Cortex of kidney (tissue), 1 donor: ENCODE data around the gene PRPF19.

Experiments used
- DNase-seq: peaks from one replicate; lab custom pipeline; 2025; lab: John Stamatoyannopoulos, UW

The PRPF19 gene

DNA sequence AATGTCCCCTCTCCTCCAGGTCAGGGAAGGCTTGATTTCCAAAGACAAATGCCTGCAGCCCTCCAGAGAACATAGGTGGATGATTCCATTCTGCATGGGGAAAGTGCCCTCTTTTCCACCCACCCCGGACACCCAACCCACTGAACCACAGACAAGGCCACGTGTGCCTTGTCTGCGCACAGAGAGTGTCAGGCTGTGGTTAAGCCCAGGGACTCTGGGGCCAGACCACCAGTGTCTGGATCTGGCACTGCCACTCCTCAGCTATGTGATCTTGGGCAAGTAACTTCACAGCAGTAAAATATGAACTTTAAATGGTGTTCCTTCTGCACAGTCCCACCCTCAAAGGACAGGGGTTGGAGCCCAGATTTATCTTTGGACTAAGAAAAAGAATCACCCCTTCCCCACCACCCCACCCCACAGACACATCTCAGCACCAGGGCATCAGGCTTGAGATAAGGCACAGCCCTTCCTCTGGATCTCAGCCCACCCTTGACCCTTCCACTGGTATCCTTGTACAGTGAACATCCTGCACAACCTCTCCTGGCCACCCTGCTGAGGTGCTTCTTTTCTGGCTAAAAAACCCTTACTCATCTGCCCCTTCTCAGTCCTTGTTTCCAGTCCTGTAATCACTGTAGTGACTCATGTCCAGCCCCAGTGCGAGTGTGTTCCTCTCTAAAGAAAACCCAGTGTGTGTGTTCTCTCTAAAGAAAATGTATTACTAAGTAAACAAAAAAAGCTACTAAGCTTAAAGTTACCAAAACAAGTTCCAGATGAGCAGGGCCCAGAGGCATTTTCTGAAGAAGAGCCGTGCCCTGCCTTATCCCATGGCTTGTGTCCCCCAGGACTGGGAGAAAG is 48.8 kb downstream of the PRPF19 start:
- DNase-seq = no peak

DNA sequence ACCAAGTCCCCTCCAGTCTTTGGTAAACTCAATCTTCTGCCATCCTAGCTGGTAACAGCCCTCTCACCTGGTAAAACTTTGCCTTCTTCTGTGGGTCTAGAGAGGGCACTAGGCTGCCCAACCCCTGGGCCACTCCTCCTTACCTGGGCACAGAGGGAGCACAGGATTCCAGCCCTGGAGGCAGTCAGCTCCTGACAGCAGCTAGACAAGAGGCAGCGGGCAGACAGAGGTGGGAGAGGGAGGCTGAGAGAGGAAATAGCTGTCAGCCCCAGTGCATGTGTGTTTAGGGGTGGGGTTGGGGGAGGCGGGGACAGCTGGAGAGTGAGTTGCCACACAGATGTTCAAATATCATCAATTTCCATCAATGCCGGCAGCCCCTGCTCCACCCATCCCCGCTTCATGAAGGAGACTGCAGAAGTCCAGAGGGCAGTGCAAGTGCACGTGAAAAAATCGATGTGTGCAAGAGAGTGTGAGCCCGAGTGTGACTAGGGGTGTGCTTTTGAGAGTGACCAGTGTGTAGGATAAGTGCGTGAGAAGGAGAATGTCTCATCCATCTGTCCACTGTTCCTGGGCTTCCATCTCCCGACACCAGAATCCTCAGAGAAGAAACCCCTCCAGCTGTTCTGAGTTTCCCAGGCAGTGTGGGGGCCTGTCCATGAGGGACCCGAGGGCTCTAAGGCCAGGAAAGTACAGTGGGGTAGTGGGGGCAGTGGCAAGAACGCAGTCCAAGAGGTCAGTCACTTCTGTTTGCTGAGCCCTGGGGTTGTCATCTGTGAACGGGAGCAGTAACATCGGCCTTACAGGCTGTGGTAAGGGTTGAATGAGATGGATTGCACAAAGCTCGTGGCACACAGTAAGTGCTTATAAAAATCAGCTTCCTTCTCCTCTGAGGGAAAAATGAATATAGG is 50.4 kb downstream of the PRPF19 start, which contains the start of gene PTGDR2:
TSS of gene PTGDR2 (minus strand) at position 225 of the 908 bp plus-strand sequence. CDS start 2,228 bp downstream, outside the sequence.
- DNase-seq = no peak

DNA sequence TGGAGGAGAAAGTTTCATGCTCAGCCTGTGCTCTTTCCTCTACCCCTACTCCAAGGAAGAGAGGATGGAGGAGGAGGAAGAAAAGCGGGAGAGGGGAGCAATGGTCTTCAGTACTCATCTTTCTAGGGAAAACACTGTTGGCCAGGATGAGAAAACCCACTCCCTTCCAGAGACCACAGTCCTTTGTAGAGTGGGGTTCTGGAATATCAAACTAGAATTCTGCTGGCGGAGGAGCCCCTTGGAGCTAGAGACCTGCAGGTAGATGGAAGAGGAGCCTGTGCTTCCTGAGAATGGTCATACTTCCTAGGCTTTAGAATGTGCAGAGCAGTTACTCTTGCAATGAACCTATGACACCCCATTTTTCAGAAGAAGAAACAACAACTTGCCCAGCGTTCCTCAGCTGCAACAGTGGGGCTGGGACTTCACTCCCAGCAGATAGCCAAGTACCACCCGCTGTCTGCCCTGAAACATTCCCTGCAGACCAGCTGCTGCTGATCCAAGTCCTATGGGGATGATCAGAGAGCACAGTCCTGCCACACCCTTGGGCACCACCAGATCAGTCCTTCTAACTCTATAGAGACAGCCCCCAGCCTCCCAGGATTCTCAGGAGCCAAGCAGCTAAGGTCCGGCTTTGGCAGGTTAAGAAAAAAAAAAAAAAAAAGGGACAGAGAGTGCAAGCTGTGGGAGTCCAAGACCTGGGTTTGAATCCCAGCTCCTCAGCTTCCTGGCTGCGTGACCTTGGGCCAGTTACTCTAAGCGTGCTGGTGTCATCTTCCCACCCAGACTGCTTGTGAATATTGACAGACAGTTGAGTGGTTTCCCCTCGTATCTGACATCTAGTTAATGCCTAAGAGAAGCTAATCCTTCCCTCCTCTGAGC is 51.3 kb downstream of the PRPF19 start:
- no peak for DNase-seq

DNA sequence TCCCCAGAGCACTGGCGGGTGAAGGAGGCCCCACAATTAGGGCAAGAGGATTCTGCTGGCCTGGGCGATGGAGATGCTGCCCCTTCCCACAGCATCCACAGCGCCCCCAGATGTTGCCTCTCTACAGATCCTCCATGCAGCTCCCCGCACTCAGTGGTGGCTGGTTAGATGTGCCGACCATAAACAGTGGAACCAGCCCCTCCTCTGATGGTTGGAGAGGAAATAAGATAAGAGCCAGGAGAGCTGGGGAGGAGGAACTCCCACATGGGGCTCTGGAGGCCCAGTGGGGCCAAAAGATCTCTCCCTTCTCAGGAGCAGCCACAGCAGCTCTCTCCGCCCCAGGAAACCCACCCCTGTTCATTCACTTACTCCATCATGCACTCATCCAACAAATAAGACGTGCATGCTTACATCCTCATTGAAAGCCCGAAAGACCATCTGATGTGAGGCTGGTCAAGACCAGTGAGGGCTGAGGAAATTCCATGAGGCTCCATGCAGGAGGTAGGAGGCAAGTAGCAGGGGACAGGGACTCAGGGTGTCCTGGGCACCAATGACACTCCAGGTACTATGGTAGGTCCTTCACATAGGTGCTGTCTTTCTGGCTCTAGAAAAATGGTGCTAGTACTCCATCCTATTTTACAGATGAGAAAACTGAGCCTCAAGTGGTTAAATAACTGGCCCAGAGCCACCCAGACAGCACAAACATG is 52.1 kb downstream of the PRPF19 start:
- DNase-seq = no peak

DNA sequence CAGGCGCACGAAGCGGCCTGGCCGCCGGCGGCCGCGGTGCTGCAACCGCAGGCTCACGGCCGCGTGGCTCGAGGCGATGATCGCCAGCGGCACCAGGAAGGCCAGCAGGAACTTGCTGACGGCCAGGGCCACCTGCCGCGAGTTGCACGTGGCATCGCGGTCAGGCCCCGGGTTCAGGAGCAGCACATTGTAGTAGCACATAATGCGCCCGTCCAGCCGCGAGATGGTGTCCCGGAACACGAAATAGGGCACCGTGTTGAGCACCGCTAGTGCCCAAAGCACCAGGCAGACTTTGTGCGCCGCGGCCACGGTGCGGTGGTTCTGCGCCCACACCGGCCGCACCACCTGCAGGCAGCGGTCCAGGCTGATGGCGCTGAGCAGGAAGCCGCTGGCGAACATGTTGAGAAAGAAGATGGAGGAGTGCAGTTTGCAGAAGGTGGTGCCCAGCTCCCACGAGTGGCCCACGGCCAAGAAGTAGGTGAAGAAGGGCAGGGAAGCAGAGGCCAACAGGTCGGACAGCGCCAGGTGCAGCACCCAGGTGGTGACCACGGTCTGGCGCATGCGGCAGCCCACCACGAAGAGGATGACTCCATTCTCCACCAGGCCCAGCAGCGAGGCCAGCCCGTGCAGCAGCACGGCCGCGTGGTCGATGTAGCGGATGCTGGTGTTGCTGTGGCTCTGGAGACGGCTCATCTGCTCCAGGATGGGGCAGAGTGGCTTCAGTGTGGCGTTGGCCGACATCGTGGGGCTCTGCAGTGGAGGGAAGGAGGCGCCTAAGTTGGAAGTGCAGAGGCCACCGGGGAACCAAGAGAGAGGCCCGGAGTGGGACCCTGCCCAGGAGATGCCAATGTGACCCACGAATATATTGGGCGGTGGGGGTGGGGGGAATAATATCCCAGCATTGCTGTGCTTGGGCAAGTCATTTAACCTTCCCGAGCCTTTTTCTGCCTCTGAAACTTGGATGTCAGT is 53.1 kb downstream of the PRPF19 start:
- DNase-seq = no peak

DNA sequence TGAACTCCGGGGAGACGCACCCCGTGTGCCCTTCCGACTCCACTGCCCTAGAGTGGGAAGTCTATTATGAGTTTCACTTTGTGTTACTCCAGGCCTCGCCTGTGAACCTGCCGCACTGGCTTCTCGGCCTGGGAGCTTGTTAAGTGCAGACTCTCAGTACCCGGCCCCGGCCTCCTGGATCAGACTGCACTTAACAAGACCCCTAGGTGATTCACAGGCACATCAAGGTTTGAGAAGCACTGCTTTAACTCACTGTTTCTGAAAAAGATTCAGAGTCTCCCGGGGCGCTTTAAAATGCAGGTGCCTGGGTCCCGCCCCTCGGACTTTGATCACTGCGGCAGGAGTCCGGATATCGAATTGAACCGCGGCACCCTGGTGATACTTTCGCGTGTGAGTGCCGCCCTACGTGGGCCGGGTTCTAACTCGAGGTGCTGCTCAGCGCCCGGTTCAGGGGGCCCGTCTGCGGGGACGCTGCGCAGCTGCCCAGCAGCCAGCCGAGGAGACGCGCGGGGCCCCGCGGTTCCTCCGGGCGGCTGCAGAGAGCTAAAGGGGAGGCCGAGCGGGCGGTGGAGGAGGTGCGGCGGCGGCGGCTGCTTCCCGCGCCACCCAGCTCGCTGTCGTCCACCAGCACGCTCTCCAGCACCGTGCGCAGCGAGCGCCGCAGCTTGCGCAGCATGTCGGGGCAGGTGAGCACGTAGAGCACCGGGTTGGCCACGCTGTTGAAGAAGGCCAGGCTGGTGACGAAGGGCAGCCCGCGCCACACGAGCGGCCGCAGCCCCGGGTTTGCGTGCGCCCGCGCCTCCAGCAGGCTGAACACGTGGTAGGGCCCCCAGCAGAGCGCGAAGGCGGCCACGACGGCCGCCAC is 54.0 kb downstream of the PRPF19 start:
- no peak for DNase-seq

DNA sequence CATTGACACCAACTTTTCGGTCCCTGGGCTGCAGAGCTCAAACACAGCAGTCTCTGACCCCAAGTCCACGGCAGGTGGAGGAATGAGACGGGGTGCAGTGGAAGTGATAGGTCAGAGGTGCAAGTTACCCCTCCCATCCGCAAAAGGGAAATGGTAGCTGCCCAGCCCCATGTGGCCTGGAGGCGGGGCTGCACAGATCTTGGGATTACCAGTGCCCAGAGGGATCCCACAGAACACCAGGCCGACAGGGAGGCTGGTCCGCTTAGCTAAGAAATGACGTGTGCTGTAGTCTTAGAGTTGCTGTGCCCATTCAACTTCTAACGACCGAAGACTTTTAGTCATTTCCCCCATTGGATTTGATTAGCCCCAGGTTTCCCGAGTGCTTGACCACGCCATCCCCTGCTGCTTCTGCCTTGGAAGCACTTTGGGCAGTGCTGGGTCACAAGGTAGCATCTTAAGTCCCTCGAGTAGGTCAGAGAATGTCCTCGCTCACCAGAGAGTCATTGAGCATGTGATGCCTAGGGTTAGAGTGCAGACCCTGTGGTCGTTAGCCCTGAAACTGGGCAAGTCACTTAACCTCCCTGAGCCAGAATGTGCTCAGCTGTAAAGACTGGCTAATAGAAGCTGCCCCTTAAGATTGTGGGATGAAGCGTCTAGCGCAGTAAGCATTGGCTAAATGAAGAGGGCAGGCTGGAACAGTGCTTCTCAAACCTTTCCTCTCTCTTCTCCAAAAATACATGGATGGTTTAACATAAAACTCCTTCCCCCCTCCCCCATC is 54.9 kb downstream of the PRPF19 start:
- DNase-seq = no peak

DNA sequence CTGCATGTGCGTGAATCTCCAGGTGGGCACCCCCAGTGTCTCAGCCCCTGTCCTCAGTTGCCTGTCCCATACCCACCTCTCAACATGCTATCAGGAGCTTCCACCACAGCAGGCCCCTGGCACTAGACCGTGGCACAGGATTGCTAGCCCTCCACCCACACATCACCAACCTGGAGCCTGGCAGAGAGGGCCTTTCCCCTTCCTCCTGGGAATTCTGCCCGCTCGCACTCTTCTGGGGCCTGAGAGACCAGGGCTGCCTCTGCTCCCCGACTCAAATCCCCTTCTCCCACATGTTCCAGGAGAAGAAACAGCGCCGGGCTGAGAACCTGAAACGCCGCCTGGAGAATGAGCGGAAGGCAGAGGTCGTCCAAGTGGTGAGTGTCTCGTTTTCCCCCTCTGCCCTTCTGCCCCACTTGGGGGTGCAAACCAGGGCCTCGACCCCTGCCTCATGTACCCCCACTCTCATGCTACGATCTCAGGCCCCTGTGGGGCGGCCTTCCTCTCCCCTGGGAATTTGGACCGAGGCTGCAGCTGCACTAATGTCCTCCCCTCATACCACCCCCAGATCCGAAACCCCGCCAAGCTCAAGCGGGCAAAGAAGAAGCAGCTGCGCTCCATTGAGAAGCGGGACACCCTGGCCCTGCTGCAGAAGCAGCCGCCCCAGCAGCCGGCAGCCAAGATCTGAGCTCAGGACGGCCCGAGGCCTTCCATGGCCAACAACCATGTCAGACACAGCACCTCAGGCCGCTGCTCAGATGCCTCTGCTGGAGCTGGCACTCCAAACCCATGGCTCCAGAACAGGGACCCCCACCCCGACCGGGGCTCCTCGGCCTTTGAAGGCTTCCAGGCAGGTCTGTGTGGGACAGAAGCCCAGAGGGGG is 56.5 kb downstream of the PRPF19 start:
- no peak for DNase-seq

DNA sequence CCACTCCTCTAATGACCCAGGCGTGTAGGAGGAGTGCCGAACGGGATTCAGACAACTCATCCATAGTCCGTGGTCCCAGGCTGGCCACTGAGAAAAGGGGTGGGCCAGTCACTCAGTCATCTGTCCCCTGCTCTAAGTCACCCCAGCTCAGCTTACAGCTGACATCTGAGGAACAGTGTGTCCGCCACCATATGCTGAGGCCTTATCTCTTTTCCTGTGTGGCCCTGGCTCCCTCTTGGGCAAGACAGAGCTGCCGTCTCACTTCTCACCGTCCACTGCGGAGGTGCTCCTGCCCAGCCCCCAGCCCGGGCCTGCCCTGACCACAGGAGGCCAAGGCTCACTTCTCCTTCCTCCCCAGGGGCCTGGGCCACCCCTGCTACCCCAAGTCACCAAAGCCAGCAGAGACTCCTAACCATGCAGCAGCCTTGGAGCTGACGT is 57.7 kb downstream of the PRPF19 start:
- DNase-seq = no peak

DNA sequence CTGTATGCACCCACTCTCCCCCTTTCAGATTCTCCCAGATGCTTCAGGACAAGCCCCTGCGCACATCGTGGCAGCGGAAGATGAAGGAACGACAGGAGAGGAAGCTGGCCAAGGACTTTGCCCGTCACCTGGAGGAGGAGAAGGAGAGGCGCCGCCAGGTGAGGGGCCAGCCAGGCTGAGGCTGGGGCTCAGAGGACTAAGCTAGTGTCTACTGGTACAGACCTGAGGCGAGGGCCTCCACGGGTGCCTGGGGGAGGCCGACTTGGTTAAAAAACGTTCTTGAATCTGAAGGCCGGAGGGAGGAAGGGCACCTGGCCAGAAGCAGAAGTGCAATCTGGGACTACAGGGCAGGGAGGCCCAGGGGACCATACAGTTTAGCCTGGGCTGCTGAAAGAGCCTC is 58.5 kb downstream of the PRPF19 start:
- no peak for DNase-seq

DNA sequence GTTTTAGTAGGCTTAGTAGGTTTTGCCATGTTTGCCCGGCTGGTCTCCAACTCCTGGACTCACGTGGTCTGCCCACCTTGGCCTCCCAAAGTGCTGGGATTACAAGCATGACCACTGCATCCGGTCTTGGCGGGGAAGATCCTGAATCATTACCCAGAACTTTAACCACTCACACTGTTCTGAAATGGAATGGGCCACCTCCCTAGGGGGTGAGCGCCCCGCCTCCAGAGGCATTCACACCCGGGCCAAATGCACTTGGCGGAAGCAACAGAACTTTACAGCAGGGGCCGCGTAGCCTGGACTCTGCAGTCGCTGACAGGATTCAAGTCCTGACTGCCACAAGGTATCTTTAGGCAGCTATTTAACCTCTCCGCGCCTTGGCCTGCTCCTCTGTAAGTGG is 59.1 kb downstream of the PRPF19 start:
- DNase-seq = no peak

DNA sequence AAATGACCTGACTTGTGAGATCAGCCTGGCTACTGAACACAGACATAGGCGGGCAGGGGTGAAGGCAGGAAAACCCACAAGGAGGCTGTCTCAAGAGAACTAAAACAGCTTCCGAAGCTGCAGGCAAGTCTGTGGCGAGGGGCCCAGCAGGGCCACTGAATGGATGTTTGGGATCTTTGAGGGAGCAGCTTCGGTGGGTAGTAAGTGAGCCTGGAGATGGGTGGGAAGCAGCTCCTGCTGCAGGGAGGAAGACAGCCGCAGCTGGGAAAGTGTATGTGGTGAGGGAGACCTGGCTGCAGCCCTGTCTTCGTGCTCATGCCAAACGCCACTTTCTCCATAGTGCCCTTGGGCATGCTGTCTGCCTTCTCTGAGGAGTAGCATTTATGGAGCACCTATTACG is 61.0 kb downstream of the PRPF19 start:
- no peak for DNase-seq

DNA sequence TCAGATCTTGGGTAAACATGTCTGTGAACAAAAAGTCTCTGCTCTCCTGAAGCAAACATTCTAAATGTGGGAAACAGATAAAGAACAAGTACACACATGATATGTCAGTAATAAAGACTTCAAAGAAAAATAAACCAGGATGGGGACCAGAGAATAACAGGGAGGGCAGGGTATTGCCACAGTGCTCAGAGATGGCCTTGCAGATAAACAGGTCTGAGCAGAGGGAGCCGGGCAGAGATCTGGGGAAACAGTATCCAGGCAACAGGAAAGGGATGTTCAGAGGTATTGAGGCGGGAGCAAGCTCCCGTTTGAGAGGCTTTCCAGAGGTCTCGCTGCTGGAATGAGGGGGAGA is 61.5 kb downstream of the PRPF19 start:
- DNase-seq = no peak

DNA sequence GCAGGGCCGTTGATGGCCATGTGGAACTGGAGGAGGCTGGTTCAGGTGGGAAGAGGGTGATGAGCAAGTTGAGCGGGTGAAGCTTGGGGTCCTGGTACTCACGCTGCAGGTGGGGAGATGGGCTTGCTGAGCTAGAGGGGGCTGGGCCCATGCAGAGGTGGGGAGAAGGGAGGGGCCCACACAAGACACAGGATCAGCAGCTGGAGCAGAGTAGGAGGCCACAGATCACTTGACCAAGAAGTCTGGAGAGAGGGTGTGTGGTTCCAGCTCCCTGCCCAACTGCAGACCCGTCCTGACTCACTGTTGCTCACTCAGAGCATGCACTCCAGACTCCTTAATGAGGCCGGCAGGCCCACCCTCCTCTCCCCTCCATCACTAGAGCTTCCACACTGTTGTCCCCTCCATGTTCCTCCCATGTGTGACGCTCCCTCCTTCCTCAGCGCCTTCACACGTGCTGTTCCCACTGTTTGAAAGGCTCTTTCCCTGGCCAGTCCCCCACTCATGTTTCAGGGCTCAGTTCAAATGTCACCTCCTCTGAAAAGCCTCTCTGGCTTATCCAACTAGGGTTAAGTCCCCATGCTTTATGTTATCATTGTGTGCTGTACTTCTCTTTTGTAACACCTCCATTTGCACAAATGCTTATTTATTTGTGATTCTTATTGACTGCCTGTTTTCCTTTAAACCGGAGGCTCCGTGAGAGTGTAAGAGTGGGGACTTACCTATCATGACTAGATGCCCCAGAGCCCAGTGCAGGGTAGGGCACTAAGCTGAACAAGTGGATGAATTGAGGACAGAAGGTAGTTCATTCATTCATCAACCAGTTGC is 62.1 kb downstream of the PRPF19 start:
- DNase-seq = no peak

DNA sequence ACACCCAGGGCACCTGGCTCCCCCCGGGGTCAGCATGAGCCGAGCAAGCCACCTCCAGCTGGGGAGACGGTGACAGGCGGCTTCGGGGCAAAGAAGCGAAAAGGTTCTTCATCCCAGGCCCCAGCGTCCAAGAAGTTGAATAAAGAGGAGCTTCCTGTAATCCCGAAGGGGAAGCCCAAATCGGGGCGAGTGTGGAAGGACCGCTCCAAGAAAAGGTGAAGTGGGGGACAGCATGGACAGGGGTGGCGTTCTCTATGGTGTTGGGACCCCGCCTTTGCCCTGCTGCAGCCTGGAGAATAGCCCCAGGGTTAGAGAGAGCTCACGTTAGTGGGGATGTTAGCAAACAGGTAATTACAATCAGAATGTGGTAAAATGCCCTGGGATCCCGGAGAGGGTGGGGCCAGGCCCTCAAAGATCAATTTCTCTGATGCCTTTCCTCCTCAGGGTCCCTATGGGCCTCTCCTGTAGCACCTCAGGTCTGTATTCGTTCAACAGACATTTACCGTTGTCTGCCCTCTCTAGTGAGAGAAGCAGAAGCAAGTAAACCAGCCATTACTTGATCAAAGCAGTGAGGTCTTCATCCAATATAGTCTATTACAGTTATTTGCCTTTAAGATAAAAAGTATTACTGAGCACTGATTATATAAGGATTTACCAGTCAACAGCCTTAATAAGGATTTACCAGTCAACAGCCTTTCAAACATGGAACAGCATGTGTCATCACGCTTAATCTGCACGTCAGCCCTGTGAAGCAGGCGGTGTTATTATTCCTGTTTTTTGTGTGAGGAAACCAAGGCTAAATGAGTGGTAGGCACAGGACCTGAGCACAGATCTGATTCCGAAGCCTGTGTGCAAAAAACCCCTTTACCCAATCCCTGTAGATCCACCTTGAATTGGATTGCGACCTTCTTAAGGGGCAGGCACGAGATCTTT is 63.5 kb downstream of the PRPF19 start:
- DNase-seq = no peak
